Bronchial epithelial cell (primary cell): Measurements from ENCODE around the gene GPR142. TPM values are rescaled to one million over a fixed set of nuclear protein-coding genes. Genes with fewer than 3 reads are reported as not detected.

Source experiments
- DNase-seq: peaks from one replicate; pipeline ENCODE4 v3.0.0-alpha.2; 2010; ENCODE audit warnings: low read depth
- FAIRE-seq: peaks from 2 replicates; lab custom pipeline; 2011; peaks lifted over from hg19 to GRCh38; lab: Jason Lieb, UNC
- H3K27me3 ChIP-seq: 2 replicates; pipeline ENCODE4 v1.5.1; 2011; ENCODE audit warnings: low read length; ENCODE audit not compliant: control insufficient read depth, insufficient read depth
- H3K36me3 ChIP-seq: 2 replicates; pipeline ENCODE4 v1.5.1; 2011; ENCODE audit warnings: low read length; ENCODE audit not compliant: control insufficient read depth, insufficient read depth
- H3K4me3 ChIP-seq: 2 replicates; pipeline ENCODE4 v1.5.1; 2011; ENCODE audit warnings: mild to moderate bottlenecking, low read depth, low read length, control low read depth
- CTCF ChIP-seq: IDR thresholded peaks from 2 replicates; pipeline ENCODE4 v1.5.1; 2011; ENCODE audit warnings: mild to moderate bottlenecking, moderate library complexity, low read length, control low read depth, inconsistent platforms; ENCODE audit not compliant: insufficient read depth, severe bottlenecking
- total RNA-seq: library from RNA; depleted of rRNA; stranded (reverse); fragments of >200 nt; gene quantifications from 2 replicates; pipeline ENCODE4 v1.2.1, GENCODE V29; 2014

Gene GPR142
- total RNA-seq, 1 donor from 2014 or later: not detected

GRCh38 chr17:74347646-74348045 is 19.7 kb upstream of the GPR142 start:
- peaks cover 12% of the 10 kb centered on the region for H3K27me3 ChIP-seq
- no peaks in the 10 kb centered on the region for H3K36me3 ChIP-seq
- FAIRE-seq: no peak

GRCh38 chr17:74349120-74349519 is 18.2 kb upstream of the GPR142 start:
- Histone ChIP-seq H3K36me3 (no peaks in the 10 kb centered on the region), H3K27me3 (peaks cover 19% of the 10 kb centered on the region), H3K4me3 (no peak overlapping the region)
- TF ChIP-seq CTCF: no peak
- DNase-seq (no peak), FAIRE-seq (no peak)

More at GRCh38 chr17:74347646-74348045, 19.7 kb upstream of the GPR142 start:
- no peak for DNase-seq
- H3K4me3 ChIP-seq: no peak overlapping the region
- TF ChIP-seq CTCF: no peak

GRCh38 chr17:74350486-74350885 is 16.8 kb upstream of the GPR142 start:
- H3K27me3 ChIP-seq: peaks cover 17% of the 10 kb centered on the region
- FAIRE-seq: no peak
- no peak for TF ChIP-seq CTCF
- H3K36me3 ChIP-seq: no peaks in the 10 kb centered on the region
- no peak for DNase-seq
- no peak overlapping the region for H3K4me3 ChIP-seq

GRCh38 chr17:74351552-74352210 is 15.6 kb upstream of the GPR142 start:
- Histone ChIP-seq H3K27me3 (peaks cover 20% of the 10 kb centered on the region), H3K4me3 (no peak overlapping the region), H3K36me3 (no peaks in the 10 kb centered on the region)
- no peak for DNase-seq
- TF ChIP-seq CTCF: no peak
- no peak for FAIRE-seq

- no peak overlapping the region for H3K4me3 ChIP-seq
- DNase-seq: no peak
- TF ChIP-seq CTCF: no peak
- FAIRE-seq: no peak
- peaks cover 31% of the 10 kb centered on the region for H3K27me3 ChIP-seq
- H3K36me3 ChIP-seq: no peaks in the 10 kb centered on the region
Observed at GRCh38 chr17:74353446-74354060, 13.8 kb upstream of the GPR142 start.
